ENCODE measurements around the gene DDX19B.
"Not testable (repeated sequence)": the region's sequence is repeated elsewhere in the genome, so short reads cannot be mapped to it uniquely, and the experiment has no call there.

Gene DDX19B

DNA sequence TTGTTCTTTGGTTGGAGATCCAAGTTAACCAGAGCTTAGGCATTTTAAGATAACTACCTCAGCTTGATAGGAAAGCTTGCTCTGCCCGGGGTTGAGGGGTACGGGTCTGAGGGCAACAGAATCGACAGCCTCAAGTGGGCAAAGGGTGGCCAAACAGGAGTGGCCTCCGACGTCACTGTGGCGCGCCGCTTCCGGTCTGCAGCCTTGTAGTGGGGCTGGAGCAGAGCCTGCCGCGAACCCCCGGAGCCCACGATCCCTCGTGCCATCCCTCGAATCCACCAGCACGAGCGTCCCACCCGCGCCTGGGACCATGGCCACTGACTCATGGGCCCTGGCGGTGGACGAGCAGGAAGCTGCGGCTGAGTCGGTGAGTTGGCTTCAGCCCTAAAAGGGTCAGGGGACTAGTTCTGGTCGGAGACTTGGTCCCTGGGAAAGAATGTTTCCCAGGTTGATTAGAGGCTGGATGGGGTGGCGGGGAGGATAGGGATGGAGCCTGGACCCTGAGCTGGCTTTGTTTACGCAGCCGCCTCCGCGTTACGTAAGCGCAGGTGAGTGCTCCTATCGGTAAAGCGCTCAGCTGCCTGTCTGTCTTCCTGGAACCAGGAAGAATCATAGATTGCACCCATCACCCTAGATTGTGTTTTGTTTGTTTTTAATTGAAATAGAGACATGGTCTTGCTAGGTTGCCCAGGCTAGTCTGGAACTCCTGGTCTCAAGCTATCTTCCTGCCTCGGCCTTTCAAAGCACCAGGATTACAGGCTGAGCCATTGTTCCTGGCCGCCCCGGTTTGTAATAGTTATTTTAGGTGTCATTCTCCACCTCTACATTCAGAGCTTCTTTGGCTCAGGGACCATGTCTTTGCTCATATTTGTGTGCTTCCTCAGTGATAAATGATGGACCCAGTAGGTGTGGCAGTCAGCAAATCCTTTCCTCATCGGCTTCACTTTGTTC, at the start of gene DDX19B:
Gene DDX19B (plus strand): TSS at position 199 of the 951 bp plus-strand sequence. CDS start 112 bp downstream, at position 311.
- peaks cover 22% of the 10 kb centered on the region for H3K4me1 Mint-ChIP-seq
- H3K9me3 Mint-ChIP-seq = peaks cover 35% of the 10 kb centered on the region
- H3K4me3 Mint-ChIP-seq = peak within 1 kb of the TSS; percentile 94
- peaks cover 47% of the 10 kb centered on the region for H3K36me3 Mint-ChIP-seq (ENCODE audit: low read depth)
- H3K27ac Mint-ChIP-seq = peak within 1 kb of the TSS; percentile 90
- peaks cover 6% of the 10 kb centered on the region for H3K27me3 Mint-ChIP-seq (ENCODE audit: low read depth, poor library complexity)
- TF ChIP-seq, protein P1, sequence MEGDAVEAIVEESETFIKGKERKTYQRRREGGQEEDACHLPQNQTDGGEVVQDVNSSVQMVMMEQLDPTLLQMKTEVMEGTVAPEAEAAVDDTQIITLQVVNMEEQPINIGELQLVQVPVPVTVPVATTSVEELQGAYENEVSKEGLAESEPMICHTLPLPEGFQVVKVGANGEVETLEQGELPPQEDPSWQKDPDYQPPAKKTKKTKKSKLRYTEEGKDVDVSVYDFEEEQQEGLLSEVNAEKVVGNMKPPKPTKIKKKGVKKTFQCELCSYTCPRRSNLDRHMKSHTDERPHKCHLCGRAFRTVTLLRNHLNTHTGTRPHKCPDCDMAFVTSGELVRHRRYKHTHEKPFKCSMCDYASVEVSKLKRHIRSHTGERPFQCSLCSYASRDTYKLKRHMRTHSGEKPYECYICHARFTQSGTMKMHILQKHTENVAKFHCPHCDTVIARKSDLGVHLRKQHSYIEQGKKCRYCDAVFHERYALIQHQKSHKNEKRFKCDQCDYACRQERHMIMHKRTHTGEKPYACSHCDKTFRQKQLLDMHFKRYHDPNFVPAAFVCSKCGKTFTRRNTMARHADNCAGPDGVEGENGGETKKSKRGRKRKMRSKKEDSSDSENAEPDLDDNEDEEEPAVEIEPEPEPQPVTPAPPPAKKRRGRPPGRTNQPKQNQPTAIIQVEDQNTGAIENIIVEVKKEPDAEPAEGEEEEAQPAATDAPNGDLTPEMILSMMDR (IDR thresholded peaks at IDR 0.05) = no peak
- DNase-seq = peak; percentile 51

DNA sequence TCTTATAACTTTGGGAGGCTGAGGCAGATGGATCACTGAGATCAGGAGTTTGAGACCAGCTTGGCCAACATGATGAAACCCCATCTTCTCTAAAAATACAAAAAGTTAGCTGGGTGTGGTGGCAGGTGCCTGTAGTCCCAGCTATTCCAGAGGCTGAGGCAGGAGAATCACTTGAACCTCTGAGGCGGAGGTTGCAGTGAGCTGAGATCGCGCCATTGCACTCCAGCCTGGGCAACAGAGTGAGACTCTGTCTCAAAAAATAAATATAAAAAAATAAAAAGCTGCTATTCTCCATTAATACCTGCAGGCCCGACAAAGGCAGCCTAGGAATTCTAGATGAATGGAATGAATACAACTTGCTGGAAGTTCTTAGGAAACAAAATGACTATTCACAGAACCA, 49.3 kb upstream of the DDX19B start:
- H3K9me3 Mint-ChIP-seq; DNase-seq; H3K27me3 Mint-ChIP-seq (ENCODE audit: low read depth, poor library complexity): not testable (repeated sequence)
- H3K4me1 Mint-ChIP-seq = peaks cover 13% of the 10 kb centered on the region
- peaks cover 21% of the 10 kb centered on the region for H3K36me3 Mint-ChIP-seq (ENCODE audit: low read depth)
- H3K4me3 Mint-ChIP-seq = peak overlapping the region; percentile 84
- H3K27ac Mint-ChIP-seq = peak overlapping the region; percentile 72

DNA sequence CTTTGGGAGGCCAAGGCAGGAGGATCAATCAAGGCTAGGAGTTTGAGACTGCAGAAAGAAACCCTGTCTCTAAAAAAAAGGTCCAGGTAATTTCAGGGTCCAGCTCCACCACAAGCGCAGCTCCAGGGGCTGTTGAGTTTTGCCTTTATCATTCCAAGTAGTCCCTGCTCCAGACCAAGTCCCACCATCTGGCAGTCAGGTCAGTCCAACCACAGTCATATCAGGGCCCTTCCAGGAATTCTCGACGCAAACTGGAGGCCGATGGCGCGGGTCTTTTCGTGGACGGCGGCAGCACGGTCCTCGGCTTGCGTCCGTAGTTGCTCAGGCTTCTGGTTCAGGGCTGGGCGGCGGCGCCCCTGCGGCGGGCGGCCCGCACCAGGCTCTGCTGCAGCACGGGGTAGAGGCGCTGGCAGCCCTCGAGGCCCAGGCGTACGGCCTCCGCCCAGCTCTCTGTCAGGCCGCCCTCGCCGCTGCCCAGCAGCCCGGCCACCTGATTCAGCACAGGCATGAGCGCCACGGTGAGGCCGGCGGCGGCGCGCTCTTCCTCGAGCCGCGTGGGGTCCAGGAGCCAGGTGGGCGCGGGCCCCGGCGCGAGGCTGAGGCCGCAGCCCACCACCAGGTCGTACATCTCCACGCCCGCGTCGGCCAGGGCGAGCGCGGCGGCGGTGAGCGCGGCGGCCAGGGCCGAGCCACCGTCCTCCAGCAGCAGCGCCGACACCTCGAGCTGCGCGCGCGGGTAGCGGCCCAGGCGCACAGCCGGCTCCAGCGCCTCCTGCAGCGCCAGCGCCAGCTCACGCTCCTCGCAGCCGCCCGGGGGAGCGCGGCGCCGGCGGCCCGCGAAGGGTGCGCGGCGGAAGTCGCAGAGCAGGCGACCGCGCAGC, 48.0 kb upstream of the DDX19B start:
- peak overlapping the region; percentile 84 for H3K4me3 Mint-ChIP-seq
- H3K9me3 Mint-ChIP-seq = no peaks in the 10 kb centered on the region
- peak; percentile 62 for DNase-seq
- peaks cover 13% of the 10 kb centered on the region for H3K4me1 Mint-ChIP-seq
- H3K36me3 Mint-ChIP-seq (ENCODE audit: low read depth) = peaks cover 21% of the 10 kb centered on the region
- TF ChIP-seq, protein P1 (IDR thresholded peaks at IDR 0.05) = no peak
- no peak overlapping the region for H3K27ac Mint-ChIP-seq
- no peaks in the 10 kb centered on the region for H3K27me3 Mint-ChIP-seq (ENCODE audit: low read depth, poor library complexity)

DNA sequence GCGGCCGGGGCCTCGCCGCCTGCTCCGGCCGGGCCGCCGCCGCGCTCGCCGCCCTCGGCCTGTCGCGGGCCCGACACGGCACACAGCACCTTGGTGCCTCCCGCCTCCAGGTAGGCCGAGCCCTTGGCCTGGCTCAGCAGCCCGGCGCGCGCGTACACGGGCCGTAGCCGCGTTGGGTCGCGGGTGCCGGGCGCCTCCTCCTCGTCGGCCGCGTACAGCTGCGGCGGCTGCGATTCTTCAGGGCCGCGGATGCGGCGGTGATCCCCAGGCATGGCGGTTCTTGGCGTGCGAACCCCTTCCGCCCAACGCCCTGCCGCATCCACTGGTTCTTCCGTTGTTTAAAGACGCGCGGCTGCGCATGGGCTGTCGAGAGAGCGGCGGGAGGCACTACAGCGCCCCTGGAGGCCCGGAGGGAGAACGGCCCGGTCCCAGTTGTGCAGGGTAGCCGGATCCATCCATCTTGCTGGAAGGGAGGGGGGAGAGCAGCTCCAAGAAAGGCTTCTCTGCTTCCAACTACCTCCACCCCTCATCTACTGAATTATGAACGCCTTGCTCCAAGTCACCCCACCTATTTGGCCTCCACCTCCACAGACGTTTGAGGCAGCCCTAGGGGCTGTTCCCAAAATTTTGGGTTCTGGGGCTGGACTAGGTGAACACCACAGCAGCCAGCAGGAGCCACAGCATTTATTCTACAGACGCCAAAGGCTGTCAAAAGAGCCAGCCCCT, 47.2 kb upstream of the DDX19B start, which contains the start of gene EXOSC6:
Gene EXOSC6 (minus strand): TSS at position 312 of the 726 bp plus-strand sequence. CDS start 40 bp downstream, at position 272.
- peak within 1 kb of the TSS; percentile 87 for H3K4me3 Mint-ChIP-seq
- H3K4me1 Mint-ChIP-seq = peaks cover 13% of the 10 kb centered on the region

DNA sequence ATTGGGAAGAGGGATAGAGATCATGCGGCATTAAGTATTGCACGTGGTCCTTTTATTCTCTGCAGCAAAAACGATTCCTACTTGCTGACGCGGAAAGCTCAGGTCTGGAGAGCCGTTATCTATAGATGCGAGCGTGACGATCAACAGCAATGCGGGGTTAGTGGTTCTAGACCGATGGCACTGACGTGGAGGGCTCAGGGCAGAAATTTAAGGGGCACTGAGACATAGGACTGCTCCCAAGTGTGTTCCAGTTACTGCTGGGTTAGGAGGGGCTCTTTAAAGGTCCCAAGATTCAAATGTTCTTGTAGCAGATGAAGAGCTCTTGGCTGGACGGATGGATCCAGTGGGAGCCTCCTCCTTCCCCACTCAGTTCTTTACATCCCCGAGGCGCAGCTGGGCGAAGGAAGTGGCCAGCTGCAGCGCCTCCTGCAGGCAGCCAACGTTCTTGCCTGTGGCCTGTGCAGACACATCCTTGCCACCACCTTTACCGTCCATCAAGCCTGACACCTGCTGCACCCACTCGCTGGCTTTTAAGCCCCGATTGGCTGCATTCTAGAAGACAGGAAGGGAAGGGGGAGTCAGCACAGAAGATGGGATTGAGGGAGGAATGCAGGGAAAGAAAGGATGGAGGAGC, 46.5 kb upstream of the DDX19B start:
- TF ChIP-seq, protein P1 (IDR thresholded peaks at IDR 0.05) = peak; percentile 31
- DNase-seq = peak; percentile 41

More for the DNA sequence above, 47.2 kb upstream of the DDX19B start, which contains the start of gene EXOSC6:
- DNase-seq = peak; percentile 92
- Mint-ChIP-seq H3K27me3 (ENCODE audit: low read depth, poor library complexity) (no peaks in the 10 kb centered on the region), H3K9me3 (no peaks in the 10 kb centered on the region), H3K36me3 (ENCODE audit: low read depth) (peaks cover 21% of the 10 kb centered on the region), H3K27ac (peak within 1 kb of the TSS; percentile 96)
- TF ChIP-seq, protein P1 (IDR thresholded peaks at IDR 0.05) = peak; percentile 93

More for the DNA sequence above, 46.5 kb upstream of the DDX19B start:
- H3K36me3 Mint-ChIP-seq (ENCODE audit: low read depth) = peaks cover 21% of the 10 kb centered on the region
- no peaks in the 10 kb centered on the region for H3K27me3 Mint-ChIP-seq (ENCODE audit: low read depth, poor library complexity)
- no peaks in the 10 kb centered on the region for H3K9me3 Mint-ChIP-seq
- peaks cover 13% of the 10 kb centered on the region for H3K4me1 Mint-ChIP-seq
- peak overlapping the region; percentile 87 for H3K4me3 Mint-ChIP-seq
- H3K27ac Mint-ChIP-seq = peak overlapping the region; percentile 68

Measured in nephron progenitor cell (in vitro differentiated cells).